ENCODE results near the gene PLEK. TPM values are rescaled to one million over a fixed set of nuclear protein-coding genes. Genes with fewer than 3 reads are reported as not detected.

The PLEK gene
- total and polyA plus RNA-seq, 2 donors (not counting 1 experiment from before 2014, with no cell fraction given) = 39.9 to 78.3 TPM

GRCh38 chr2:68342470-68342869 is 22.6 kb upstream of the PLEK start:
- intact Hi-C loops (cut with micrococcal nuclease) = no loop called here
- CTCF ChIA-PET = no interaction called here
- H3K9ac ChIP-seq (ENCODE audit: low read length) = no peak overlapping the region
- H4K20me1 ChIP-seq (ENCODE audit: control insufficient read depth, insufficient read depth, low read length, poor library complexity, severe bottlenecking) = no peaks in the 10 kb centered on the region
- no peak overlapping the region for H3K27ac Mint-ChIP-seq
- H3K4me1 Mint-ChIP-seq = peaks cover 3% of the 10 kb centered on the region
- no peak overlapping the region for H3K4me3 ChIP-seq (ENCODE audit: control extremely low read depth in 1 of 5, extremely low read depth in 1 of 5, insufficient read depth in 1 of 5, low read depth in 2 of 5, low read length in 4 of 5)
- TF ChIP-seq EZH2 (IDR thresholded peaks at IDR 0.05; ENCODE audit: borderline replicate concordance, insufficient read depth, low read depth, low read length, poor library complexity, severe bottlenecking) = no peak
- TF ChIP-seq, protein P1, sequence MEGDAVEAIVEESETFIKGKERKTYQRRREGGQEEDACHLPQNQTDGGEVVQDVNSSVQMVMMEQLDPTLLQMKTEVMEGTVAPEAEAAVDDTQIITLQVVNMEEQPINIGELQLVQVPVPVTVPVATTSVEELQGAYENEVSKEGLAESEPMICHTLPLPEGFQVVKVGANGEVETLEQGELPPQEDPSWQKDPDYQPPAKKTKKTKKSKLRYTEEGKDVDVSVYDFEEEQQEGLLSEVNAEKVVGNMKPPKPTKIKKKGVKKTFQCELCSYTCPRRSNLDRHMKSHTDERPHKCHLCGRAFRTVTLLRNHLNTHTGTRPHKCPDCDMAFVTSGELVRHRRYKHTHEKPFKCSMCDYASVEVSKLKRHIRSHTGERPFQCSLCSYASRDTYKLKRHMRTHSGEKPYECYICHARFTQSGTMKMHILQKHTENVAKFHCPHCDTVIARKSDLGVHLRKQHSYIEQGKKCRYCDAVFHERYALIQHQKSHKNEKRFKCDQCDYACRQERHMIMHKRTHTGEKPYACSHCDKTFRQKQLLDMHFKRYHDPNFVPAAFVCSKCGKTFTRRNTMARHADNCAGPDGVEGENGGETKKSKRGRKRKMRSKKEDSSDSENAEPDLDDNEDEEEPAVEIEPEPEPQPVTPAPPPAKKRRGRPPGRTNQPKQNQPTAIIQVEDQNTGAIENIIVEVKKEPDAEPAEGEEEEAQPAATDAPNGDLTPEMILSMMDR (IDR thresholded peaks at IDR 0.05) = no peak
- no peak for ATAC-seq (ENCODE audit: low read depth)
- no peak overlapping the region for H3K27ac ChIP-seq (ENCODE audit: low read length in 2 of 2)
- no peaks in the 10 kb centered on the region for H3K9me3 ChIP-seq (ENCODE audit: control extremely low read depth in 1 of 3, control insufficient read depth in 2 of 3, insufficient read depth in 1 of 3, low read length in 2 of 3)
- H3K79me2 ChIP-seq (ENCODE audit: control insufficient read depth, insufficient read depth, low read length) = no peaks in the 10 kb centered on the region
- H3K4me1 ChIP-seq (ENCODE audit: control insufficient read depth in 2 of 2, insufficient read depth in 2 of 2, low read length in 2 of 2) = peaks cover 0 to 3% of the 10 kb centered on the region in 2 donors
- no peak for DNase-seq
- H3K27me3 Mint-ChIP-seq = peaks cover 24% of the 10 kb centered on the region
- no CpG with 5 or more reads among the region's 1 CpG for WGBS (ENCODE audit: insufficient coverage)
- no peaks in the 10 kb centered on the region for H3K36me3 ChIP-seq (replicated peaks in 1 of 2; ENCODE audit: control extremely low read depth in 1 of 2, control insufficient read depth in 1 of 2, extremely low read depth in 1 of 2, insufficient read depth in 2 of 2, low read length in 1 of 2)
- POLR2A ChIA-PET = interaction anchor here (0.5 kb wide), 1 partner anchor 1284 kb away, joined by 3 read pairs; no protein-coding TSS in a partner anchor
- no peak overlapping the region for H3K4me3 Mint-ChIP-seq
- no peak overlapping the region for H2AFZ ChIP-seq (ENCODE audit: insufficient read depth, low read depth, low read length, poor library complexity, severe bottlenecking)
- H3K4me2 ChIP-seq (replicated peaks; ENCODE audit: low read depth, low read length, poor library complexity, severe bottlenecking) = no peak overlapping the region
- no peaks in the 10 kb centered on the region for H3K9me3 Mint-ChIP-seq (ENCODE audit: insufficient read depth)
- peaks cover 0 to 3% (median 1%) of the 10 kb centered on the region in 4 experiments for H3K27me3 ChIP-seq (replicated peaks in 1 of 4; ENCODE audit: control extremely low read depth in 1 of 4, control insufficient read depth in 3 of 4, insufficient read depth in 4 of 4, low read length in 3 of 4)

DNA sequence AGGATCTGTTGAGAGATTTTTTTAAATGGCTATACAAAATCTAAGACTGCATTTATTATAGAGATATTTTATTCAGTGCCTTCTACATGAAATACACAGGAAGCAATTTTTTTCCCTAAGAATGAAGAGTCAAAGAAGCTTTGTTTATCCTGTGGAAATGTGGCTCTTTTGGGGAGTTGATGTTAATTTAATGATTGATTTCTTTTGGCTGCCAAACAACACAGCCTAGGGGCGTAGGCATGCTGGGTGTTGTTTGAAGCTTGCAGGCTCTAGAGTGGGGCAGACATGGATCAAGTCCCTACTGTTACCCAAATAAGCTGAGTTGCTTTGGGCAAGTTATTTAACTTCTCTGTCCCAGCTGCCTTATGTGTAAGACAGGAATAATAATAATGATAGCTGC is 21.1 kb upstream of the PLEK start:
- peaks cover 29% of the 10 kb centered on the region for H3K27me3 Mint-ChIP-seq
- no peak for ATAC-seq (ENCODE audit: low read depth)

More for the DNA sequence above, 21.1 kb upstream of the PLEK start:
- Histone ChIP-seq H2AFZ (ENCODE audit: insufficient read depth, low read depth, low read length, poor library complexity, severe bottlenecking) (no peak overlapping the region), H3K9me3 (ENCODE audit: control extremely low read depth in 1 of 3, control insufficient read depth in 2 of 3, insufficient read depth in 1 of 3, low read length in 2 of 3) (no peaks in the 10 kb centered on the region), H3K27me3 (replicated peaks in 1 of 4; ENCODE audit: control extremely low read depth in 1 of 4, control insufficient read depth in 3 of 4, insufficient read depth in 4 of 4, low read length in 3 of 4) (peaks cover 0 to 3% (median 1%) of the 10 kb centered on the region in 4 experiments), H3K4me3 (ENCODE audit: control extremely low read depth in 1 of 5, extremely low read depth in 1 of 5, insufficient read depth in 1 of 5, low read depth in 2 of 5, low read length in 4 of 5) (no peak overlapping the region), H3K27ac (ENCODE audit: low read length in 2 of 2) (no peak overlapping the region), H4K20me1 (ENCODE audit: control insufficient read depth, insufficient read depth, low read length, poor library complexity, severe bottlenecking) (no peaks in the 10 kb centered on the region), H3K36me3 (replicated peaks in 1 of 2; ENCODE audit: control extremely low read depth in 1 of 2, control insufficient read depth in 1 of 2, extremely low read depth in 1 of 2, insufficient read depth in 2 of 2, low read length in 1 of 2) (no peaks in the 10 kb centered on the region), H3K4me2 (replicated peaks; ENCODE audit: low read depth, low read length, poor library complexity, severe bottlenecking) (no peak overlapping the region), H3K9ac (ENCODE audit: low read length) (no peak overlapping the region), H3K4me1 (ENCODE audit: control insufficient read depth in 2 of 2, insufficient read depth in 2 of 2, low read length in 2 of 2) (peaks cover 0 to 3% of the 10 kb centered on the region in 2 donors), H3K79me2 (ENCODE audit: control insufficient read depth, insufficient read depth, low read length) (no peaks in the 10 kb centered on the region)
- H3K4me1 Mint-ChIP-seq = peaks cover 3% of the 10 kb centered on the region
- WGBS (ENCODE audit: insufficient coverage) = no CpG with 5 or more reads among the region's 1 CpG
- POLR2A ChIA-PET = no interaction called here
- DNase-seq = no peak
- intact Hi-C loops (cut with micrococcal nuclease) = no loop called here
- no peak overlapping the region for H3K4me3 Mint-ChIP-seq
- no peak overlapping the region for H3K27ac Mint-ChIP-seq
- H3K9me3 Mint-ChIP-seq (ENCODE audit: insufficient read depth) = peaks cover 2% of the 10 kb centered on the region
- CTCF ChIA-PET = no interaction called here
- TF ChIP-seq, protein P1 (IDR thresholded peaks at IDR 0.05) = no peak
